Measurements from ENCODE around the gene RAB40B.

RAB40B gene

DNA sequence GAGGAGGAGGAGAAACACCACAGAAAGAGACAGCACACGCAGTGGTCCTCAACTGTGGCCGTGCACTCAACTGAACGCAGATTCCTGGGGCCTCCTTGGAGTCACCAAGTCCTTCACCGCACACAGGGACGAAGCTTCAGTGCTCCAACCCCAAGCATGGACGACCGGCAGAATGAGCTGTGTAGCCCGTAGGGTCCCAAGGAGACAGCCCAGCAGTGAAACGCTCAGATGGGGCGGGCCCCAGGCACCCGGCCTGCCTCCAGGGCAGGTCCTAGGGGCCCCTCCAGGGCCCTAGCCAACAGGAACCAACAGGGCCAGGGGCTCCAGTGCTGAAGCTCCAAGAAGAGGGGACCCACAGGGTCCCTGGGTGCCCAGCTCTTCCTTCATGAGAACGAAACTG, 13.2 kb downstream of the RAB40B start:
- H3K79me1 ChIP-seq (ENCODE audit: low read depth, low read length), result no peaks in the 10 kb centered on the region
- H4K91ac ChIP-seq (ENCODE audit: low read depth, low read length, poor library complexity), result no peak overlapping the region
- no peak overlapping the region for H2BK15ac ChIP-seq (ENCODE audit: low read length)
- no peak overlapping the region for H2BK120ac ChIP-seq (ENCODE audit: low read depth, low read length)
- no peak overlapping the region for H2BK12ac ChIP-seq (ENCODE audit: low read length)
- no peak overlapping the region for H3K4me3 ChIP-seq (ENCODE audit: low read length in 2 of 2)
- H3K9ac ChIP-seq (ENCODE audit: low read depth, low read length, poor library complexity), result no peak overlapping the region
- H3K23ac ChIP-seq (ENCODE audit: low read depth, low read length, poor library complexity), result no peak overlapping the region
- no peaks in the 10 kb centered on the region for H3K27me3 ChIP-seq (ENCODE audit: control insufficient read depth in 3 of 3, insufficient read depth in 3 of 3, low read depth in 1 of 3, low read length in 3 of 3)
- H2BK5ac ChIP-seq (ENCODE audit: low read length), result no peak overlapping the region
- no peak overlapping the region for H2AFZ ChIP-seq (ENCODE audit: low read length)
- no peak overlapping the region for H4K8ac ChIP-seq (ENCODE audit: low read depth, low read length)
- H3K36me3 ChIP-seq (replicated peaks in 1 of 2; ENCODE audit: control insufficient read depth in 2 of 2, insufficient read depth in 2 of 2, low read length in 2 of 2), result no peaks in the 10 kb centered on the region
- H3K18ac ChIP-seq (ENCODE audit: low read length), result peak overlapping the region; percentile 57
- no peak for DNase-seq (ENCODE audit: low spot score)
- H3K4me2 ChIP-seq (ENCODE audit: insufficient read depth, low read length, poor library complexity, severe bottlenecking), result no peak overlapping the region
- H3K14ac ChIP-seq (ENCODE audit: low read length), result peak overlapping the region; percentile 8
- peaks cover 0 to 2% of the 10 kb centered on the region in 2 donors for H3K4me1 ChIP-seq (ENCODE audit: control insufficient read depth in 2 of 2, insufficient read depth in 1 of 2, low read depth in 1 of 2, low read length in 2 of 2)
- no peak overlapping the region for H3K4ac ChIP-seq (ENCODE audit: low read length)
- no peak overlapping the region for H3K27ac ChIP-seq (replicated peaks; ENCODE audit: low read length)
- no peak overlapping the region for H2AK5ac ChIP-seq (ENCODE audit: low read depth, low read length)
- peaks cover 4 to 13% of the 10 kb centered on the region in 2 donors for H3K9me3 ChIP-seq (replicated peaks in 1 of 2; ENCODE audit: control insufficient read depth in 2 of 2, insufficient read depth in 1 of 2, low read depth in 1 of 2, low read length in 2 of 2)
- WGBS, 2 donors (ENCODE audit: extremely low coverage in 2 of 2, insufficient read length in 2 of 2, insufficient replicate concordance in 1 of 2), result no CpG with 5 or more reads among the region's 12 CpGs

GRCh38 chr17:82684228-82684841, 14.2 kb downstream of the RAB40B start:
- Histone ChIP-seq H2BK120ac (ENCODE audit: low read depth, low read length) (no peak overlapping the region), H3K4me1 (ENCODE audit: control insufficient read depth in 2 of 2, insufficient read depth in 1 of 2, low read depth in 1 of 2, low read length in 2 of 2) (no peaks in the 10 kb centered on the region), H2AK5ac (ENCODE audit: low read depth, low read length) (no peak overlapping the region), H3K14ac (ENCODE audit: low read length) (no peak overlapping the region), H2BK5ac (ENCODE audit: low read length) (no peak overlapping the region), H3K4ac (ENCODE audit: low read length) (no peak overlapping the region), H2BK12ac (ENCODE audit: low read length) (no peak overlapping the region), H3K79me1 (ENCODE audit: low read depth, low read length) (no peaks in the 10 kb centered on the region), H3K27me3 (ENCODE audit: control insufficient read depth in 3 of 3, insufficient read depth in 3 of 3, low read depth in 1 of 3, low read length in 3 of 3) (no peaks in the 10 kb centered on the region), H3K9me3 (replicated peaks in 1 of 2; ENCODE audit: control insufficient read depth in 2 of 2, insufficient read depth in 1 of 2, low read depth in 1 of 2, low read length in 2 of 2) (peaks cover 4 to 13% of the 10 kb centered on the region in 2 donors), H3K23ac (ENCODE audit: low read depth, low read length, poor library complexity) (peak overlapping the region; percentile 31), H3K9ac (ENCODE audit: low read depth, low read length, poor library complexity) (no peak overlapping the region), H4K8ac (ENCODE audit: low read depth, low read length) (no peak overlapping the region), H3K18ac (ENCODE audit: low read length) (no peak overlapping the region), H3K4me2 (ENCODE audit: insufficient read depth, low read length, poor library complexity, severe bottlenecking) (no peak overlapping the region), H3K4me3 (ENCODE audit: low read length in 2 of 2) (no peak overlapping the region), H2BK15ac (ENCODE audit: low read length) (no peak overlapping the region), H2AFZ (ENCODE audit: low read length) (no peak overlapping the region), H4K91ac (ENCODE audit: low read depth, low read length, poor library complexity) (no peak overlapping the region), H3K36me3 (replicated peaks in 1 of 2; ENCODE audit: control insufficient read depth in 2 of 2, insufficient read depth in 2 of 2, low read length in 2 of 2) (no peaks in the 10 kb centered on the region), H3K27ac (replicated peaks; ENCODE audit: low read length) (no peak overlapping the region)
- no CpG with 5 or more reads among the region's 13 CpGs for WGBS, 2 donors (ENCODE audit: extremely low coverage in 2 of 2, insufficient read length in 2 of 2, insufficient replicate concordance in 1 of 2)
- no peak for DNase-seq (ENCODE audit: low spot score)

GRCh38 chr17:82683534-82683933, 15.0 kb downstream of the RAB40B start:
- Histone ChIP-seq H3K9me3 (replicated peaks in 1 of 2; ENCODE audit: control insufficient read depth in 2 of 2, insufficient read depth in 1 of 2, low read depth in 1 of 2, low read length in 2 of 2) (peaks cover 4 to 13% of the 10 kb centered on the region in 2 donors), H2BK5ac (ENCODE audit: low read length) (no peak overlapping the region), H4K91ac (ENCODE audit: low read depth, low read length, poor library complexity) (no peak overlapping the region), H2BK120ac (ENCODE audit: low read depth, low read length) (no peak overlapping the region), H3K27ac (replicated peaks; ENCODE audit: low read length) (no peak overlapping the region), H2AK5ac (ENCODE audit: low read depth, low read length) (no peak overlapping the region), H2AFZ (ENCODE audit: low read length) (no peak overlapping the region), H3K4ac (ENCODE audit: low read length) (no peak overlapping the region), H3K27me3 (ENCODE audit: control insufficient read depth in 3 of 3, insufficient read depth in 3 of 3, low read depth in 1 of 3, low read length in 3 of 3) (no peaks in the 10 kb centered on the region), H2BK12ac (ENCODE audit: low read length) (no peak overlapping the region), H3K23ac (ENCODE audit: low read depth, low read length, poor library complexity) (no peak overlapping the region), H2BK15ac (ENCODE audit: low read length) (no peak overlapping the region), H3K79me1 (ENCODE audit: low read depth, low read length) (no peaks in the 10 kb centered on the region), H4K8ac (ENCODE audit: low read depth, low read length) (no peak overlapping the region), H3K4me1 (ENCODE audit: control insufficient read depth in 2 of 2, insufficient read depth in 1 of 2, low read depth in 1 of 2, low read length in 2 of 2) (no peaks in the 10 kb centered on the region), H3K18ac (ENCODE audit: low read length) (no peak overlapping the region), H3K4me3 (ENCODE audit: low read length in 2 of 2) (no peak overlapping the region), H3K14ac (ENCODE audit: low read length) (no peak overlapping the region), H3K36me3 (replicated peaks in 1 of 2; ENCODE audit: control insufficient read depth in 2 of 2, insufficient read depth in 2 of 2, low read length in 2 of 2) (no peaks in the 10 kb centered on the region), H3K4me2 (ENCODE audit: insufficient read depth, low read length, poor library complexity, severe bottlenecking) (no peak overlapping the region), H3K9ac (ENCODE audit: low read depth, low read length, poor library complexity) (no peak overlapping the region)
- WGBS, 2 donors (ENCODE audit: extremely low coverage in 2 of 2, insufficient read length in 2 of 2, insufficient replicate concordance in 1 of 2), result no CpG with 5 or more reads among the region's 1 CpG
- DNase-seq (ENCODE audit: low spot score), result no peak

GRCh38 chr17:82681547-82681946, 17.0 kb downstream of the RAB40B start:
- no peaks in the 10 kb centered on the region for H3K79me1 ChIP-seq (ENCODE audit: low read depth, low read length)
- H2BK5ac ChIP-seq (ENCODE audit: low read length), result no peak overlapping the region
- no peak overlapping the region for H2BK12ac ChIP-seq (ENCODE audit: low read length)
- no peak overlapping the region for H4K91ac ChIP-seq (ENCODE audit: low read depth, low read length, poor library complexity)
- H3K36me3 ChIP-seq (replicated peaks in 1 of 2; ENCODE audit: control insufficient read depth in 2 of 2, insufficient read depth in 2 of 2, low read length in 2 of 2), result no peaks in the 10 kb centered on the region
- H2AK5ac ChIP-seq (ENCODE audit: low read depth, low read length), result no peak overlapping the region
- H3K9me3 ChIP-seq (replicated peaks in 1 of 2; ENCODE audit: control insufficient read depth in 2 of 2, insufficient read depth in 1 of 2, low read depth in 1 of 2, low read length in 2 of 2), result peaks cover 4 to 13% of the 10 kb centered on the region in 2 donors
- no peak overlapping the region for H3K4me2 ChIP-seq (ENCODE audit: insufficient read depth, low read length, poor library complexity, severe bottlenecking)
- no peak overlapping the region for H3K9ac ChIP-seq (ENCODE audit: low read depth, low read length, poor library complexity)
- H3K14ac ChIP-seq (ENCODE audit: low read length), result no peak overlapping the region
- no CpG with 5 or more reads among the region's 3 CpGs for WGBS, 2 donors (ENCODE audit: extremely low coverage in 2 of 2, insufficient read length in 2 of 2, insufficient replicate concordance in 1 of 2)
- H3K4me1 ChIP-seq (ENCODE audit: control insufficient read depth in 2 of 2, insufficient read depth in 1 of 2, low read depth in 1 of 2, low read length in 2 of 2), result peaks cover 0 to 2% of the 10 kb centered on the region in 2 donors
- no peak for DNase-seq (ENCODE audit: low spot score)
- H3K4me3 ChIP-seq (ENCODE audit: low read length in 2 of 2), result no peak overlapping the region
- no peaks in the 10 kb centered on the region for H3K27me3 ChIP-seq (ENCODE audit: control insufficient read depth in 3 of 3, insufficient read depth in 3 of 3, low read depth in 1 of 3, low read length in 3 of 3)
- no peak overlapping the region for H3K23ac ChIP-seq (ENCODE audit: low read depth, low read length, poor library complexity)
- H2BK120ac ChIP-seq (ENCODE audit: low read depth, low read length), result no peak overlapping the region
- no peak overlapping the region for H2AFZ ChIP-seq (ENCODE audit: low read length)
- H3K18ac ChIP-seq (ENCODE audit: low read length), result no peak overlapping the region
- no peak overlapping the region for H3K4ac ChIP-seq (ENCODE audit: low read length)
- no peak overlapping the region for H2BK15ac ChIP-seq (ENCODE audit: low read length)
- H3K27ac ChIP-seq (replicated peaks; ENCODE audit: low read length), result no peak overlapping the region
- no peak overlapping the region for H4K8ac ChIP-seq (ENCODE audit: low read depth, low read length)

Measured in neuronal stem cell (in vitro differentiated cells).